Glutamatergic neuron (in vitro differentiated cells): ENCODE data around the gene SPDL1. TPM values are rescaled to one million over a fixed set of nuclear protein-coding genes. Genes with fewer than 3 reads are reported as not detected.

Source experiments
- DNase-seq: peaks from one replicate; pipeline ENCODE4 v3.0.0; 2022
- H3K27ac Mint-ChIP-seq: one replicate; pipeline ENCODE4 v1.8.0; 2020; ENCODE audit warnings: mild to moderate bottlenecking, mixed read lengths, inconsistent platforms; ENCODE audit not compliant: unreplicated experiment
- H3K27me3 Mint-ChIP-seq: one replicate; pipeline ENCODE4 v1.8.0; 2020; ENCODE audit warnings: mild to moderate bottlenecking, moderate library complexity, mixed read lengths, inconsistent platforms; ENCODE audit not compliant: unreplicated experiment
- H3K36me3 Mint-ChIP-seq: one replicate; pipeline ENCODE4 v1.8.0; 2020; ENCODE audit warnings: mild to moderate bottlenecking, mixed read lengths, inconsistent platforms; ENCODE audit not compliant: unreplicated experiment
- H3K4me1 Mint-ChIP-seq: one replicate; pipeline ENCODE4 v1.8.0; 2020; ENCODE audit warnings: mild to moderate bottlenecking, low read depth, mixed read lengths, inconsistent platforms; ENCODE audit not compliant: unreplicated experiment
- H3K4me3 Mint-ChIP-seq: one replicate; pipeline ENCODE4 v1.8.0; 2020; ENCODE audit warnings: mild to moderate bottlenecking, mixed read lengths, inconsistent platforms; ENCODE audit not compliant: unreplicated experiment
- H3K9me3 Mint-ChIP-seq: one replicate; pipeline ENCODE4 v1.8.0; 2020; ENCODE audit warnings: mild to moderate bottlenecking, moderate library complexity, mixed read lengths, inconsistent platforms; ENCODE audit not compliant: unreplicated experiment
- total RNA-seq: library from RNA; stranded (reverse); fragmentation: NEBNext Ultra II Directional; extraction: Animal tissue kit (Norgen Biotek cat#: 25700); gene quantifications from one replicate; pipeline ENCODE4 v1.2.1, GENCODE V29; 2021; ENCODE audit not compliant: unreplicated experiment
- TF ChIP-seq, protein P1 (sequence below): fragments of 200-600 bp; sonication (generic); IDR thresholded peaks from one replicate; pipeline ENCODE4 v1.5.0; 2021; ENCODE audit not compliant: partially characterized antibody, unreplicated experiment

SPDL1 gene
- total RNA-seq, 1 donor from 2014 or later: 19.0 TPM

DNA sequence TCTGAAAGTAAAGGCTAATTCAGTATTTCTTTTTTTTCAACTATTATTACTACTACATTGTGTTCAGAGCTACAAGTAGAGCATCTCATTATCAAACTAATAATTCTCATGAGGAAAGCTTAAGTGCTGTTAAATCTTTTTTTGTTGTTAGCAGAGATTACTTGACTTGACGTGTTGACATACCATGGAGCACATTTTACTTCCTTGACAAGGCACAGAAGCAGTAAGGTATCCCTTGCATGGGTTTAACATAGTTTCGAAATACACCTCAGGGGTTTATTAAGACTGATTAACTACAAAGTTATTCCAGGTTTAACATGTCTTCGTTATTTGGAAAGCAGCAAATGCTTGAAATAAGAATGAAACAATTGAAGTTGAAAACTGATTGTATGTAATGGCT, 7.0 kb downstream of the SPDL1 start:
- H3K36me3 Mint-ChIP-seq: no peaks in the 10 kb centered on the region
- no peaks in the 10 kb centered on the region for H3K27me3 Mint-ChIP-seq
- peaks cover 6% of the 10 kb centered on the region for H3K4me1 Mint-ChIP-seq
- TF ChIP-seq, protein P1, sequence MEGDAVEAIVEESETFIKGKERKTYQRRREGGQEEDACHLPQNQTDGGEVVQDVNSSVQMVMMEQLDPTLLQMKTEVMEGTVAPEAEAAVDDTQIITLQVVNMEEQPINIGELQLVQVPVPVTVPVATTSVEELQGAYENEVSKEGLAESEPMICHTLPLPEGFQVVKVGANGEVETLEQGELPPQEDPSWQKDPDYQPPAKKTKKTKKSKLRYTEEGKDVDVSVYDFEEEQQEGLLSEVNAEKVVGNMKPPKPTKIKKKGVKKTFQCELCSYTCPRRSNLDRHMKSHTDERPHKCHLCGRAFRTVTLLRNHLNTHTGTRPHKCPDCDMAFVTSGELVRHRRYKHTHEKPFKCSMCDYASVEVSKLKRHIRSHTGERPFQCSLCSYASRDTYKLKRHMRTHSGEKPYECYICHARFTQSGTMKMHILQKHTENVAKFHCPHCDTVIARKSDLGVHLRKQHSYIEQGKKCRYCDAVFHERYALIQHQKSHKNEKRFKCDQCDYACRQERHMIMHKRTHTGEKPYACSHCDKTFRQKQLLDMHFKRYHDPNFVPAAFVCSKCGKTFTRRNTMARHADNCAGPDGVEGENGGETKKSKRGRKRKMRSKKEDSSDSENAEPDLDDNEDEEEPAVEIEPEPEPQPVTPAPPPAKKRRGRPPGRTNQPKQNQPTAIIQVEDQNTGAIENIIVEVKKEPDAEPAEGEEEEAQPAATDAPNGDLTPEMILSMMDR: no peak
- H3K4me3 Mint-ChIP-seq: no peak overlapping the region
- DNase-seq: no peak
- no peaks in the 10 kb centered on the region for H3K9me3 Mint-ChIP-seq
- H3K27ac Mint-ChIP-seq: no peak overlapping the region

DNA sequence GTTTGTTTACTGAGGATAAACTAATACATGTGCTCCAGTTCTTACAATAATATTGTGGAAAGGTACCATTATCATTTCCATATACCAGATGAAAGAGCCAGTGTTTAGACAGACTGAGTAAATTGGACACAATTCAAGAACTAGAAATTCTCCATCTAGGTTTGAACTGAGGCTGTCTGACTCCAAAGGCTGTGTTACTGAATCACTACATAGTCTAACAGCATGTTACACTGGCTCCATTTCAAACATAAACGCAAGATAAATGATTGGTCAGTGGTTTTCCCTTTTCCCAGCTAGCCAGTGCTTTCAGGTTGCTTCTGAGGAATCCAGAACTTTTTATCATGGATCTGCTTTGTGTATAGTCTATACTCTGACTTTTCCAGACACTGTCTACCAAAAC, 8.1 kb downstream of the SPDL1 start:
- H3K27ac Mint-ChIP-seq: no peak overlapping the region
- no peak for DNase-seq
- TF ChIP-seq, protein P1: no peak
- no peaks in the 10 kb centered on the region for H3K4me1 Mint-ChIP-seq
- no peaks in the 10 kb centered on the region for H3K36me3 Mint-ChIP-seq
- H3K9me3 Mint-ChIP-seq: no peaks in the 10 kb centered on the region
- H3K4me3 Mint-ChIP-seq: no peak overlapping the region
- no peaks in the 10 kb centered on the region for H3K27me3 Mint-ChIP-seq

GRCh38 chr5:169592937-169593650, 9.5 kb downstream of the SPDL1 start:
- no peaks in the 10 kb centered on the region for H3K4me1 Mint-ChIP-seq
- TF ChIP-seq, protein P1: no peak
- H3K4me3 Mint-ChIP-seq: no peak overlapping the region
- H3K9me3 Mint-ChIP-seq: no peaks in the 10 kb centered on the region
- H3K27me3 Mint-ChIP-seq: no peaks in the 10 kb centered on the region
- DNase-seq: no peak
- H3K27ac Mint-ChIP-seq: no peak overlapping the region
- no peaks in the 10 kb centered on the region for H3K36me3 Mint-ChIP-seq

GRCh38 chr5:169595172-169595820, 11.7 kb downstream of the SPDL1 start:
- no peak for DNase-seq
- no peaks in the 10 kb centered on the region for H3K36me3 Mint-ChIP-seq
- H3K9me3 Mint-ChIP-seq: no peaks in the 10 kb centered on the region
- H3K4me1 Mint-ChIP-seq: no peaks in the 10 kb centered on the region
- no peak overlapping the region for H3K27ac Mint-ChIP-seq
- no peak overlapping the region for H3K4me3 Mint-ChIP-seq
- TF ChIP-seq, protein P1: no peak
- H3K27me3 Mint-ChIP-seq: no peaks in the 10 kb centered on the region

GRCh38 chr5:169599451-169599850, 15.9 kb downstream of the SPDL1 start:
- Mint-ChIP-seq H3K36me3 (no peaks in the 10 kb centered on the region), H3K27me3 (no peaks in the 10 kb centered on the region), H3K27ac (no peak overlapping the region), H3K4me3 (no peak overlapping the region), H3K9me3 (no peaks in the 10 kb centered on the region), H3K4me1 (no peaks in the 10 kb centered on the region)
- TF ChIP-seq, protein P1: no peak
- DNase-seq: no peak
